K562 (cell line): Measurements from ENCODE around the gene CD6. TPM values are rescaled to one million over a fixed set of nuclear protein-coding genes. Genes with fewer than 3 reads are reported as not detected.

Source experiments
- ATAC-seq: fragments of 200-7000 bp; cut with Tn5 transposase; 3 replicates; pipeline ENCODE4 v1.9.1; 2020; ENCODE audit warnings: moderate library complexity
- BruUV-seq: library from RNA; stranded (reverse); fragments of 400-500 nt; replicated peaks from 2 replicates; lab custom pipeline; 2021; lab: Mats Ljungman, UMichigan
- CTCF ChIA-PET: fragments of 300-600 bp; formaldehyde crosslinking; extraction: SDS; loops from one replicate; lab custom pipeline; 2021; ENCODE audit warnings: low intra/inter-chr PET ratio; lab: Yijun Ruan, JAX
- POLR2A ChIA-PET: fragments of 300-600, 350-650 bp; sonication (Branson Sonifier 250); formaldehyde crosslinking; extraction: SDS; loops from one replicate; lab custom pipeline; 2021; ENCODE audit warnings: antibody characterized with exemption, inconsistent platforms; lab: Yijun Ruan, JAX
- DNase-seq, 4 experiments: peaks; one replicate each; pipeline versions ENCODE4 v3.0.0 to v3.0.0-alpha.2; 2011 to 2018; ENCODE audit warnings: low spot score in 3 of 4, mixed read lengths in 3 of 4; ENCODE audit errors: extremely low read depth in 1 of 4
- FAIRE-seq: peaks from 2 replicates; lab custom pipeline; 2011; peaks lifted over from hg19 to GRCh38; lab: Jason Lieb, UNC
- H2AFZ ChIP-seq: 2 replicates; pipeline ENCODE4 v1.6.0; 2011; ENCODE audit warnings: low read depth, low read length, control low read depth, inconsistent platforms
- H3K27ac ChIP-seq: fragments of 200-600 bp; 3 replicates; pipeline ENCODE4 v1.8.0; 2011; ENCODE audit warnings: low read depth, mild to moderate bottlenecking, control low read depth, inconsistent platforms, low read length, moderate library complexity, mixed read lengths; ENCODE audit errors: extremely low read depth
- H3K27me3 ChIP-seq, 2 experiments: fragments of 300-600 bp in 1 of 2; 2 replicates in 1 of 2; 3 replicates in 1 of 2; pipeline versions ENCODE4 v1.6.0 to v1.8.0; 2011; ENCODE audit warnings: inconsistent platforms in 2 of 2, low read length in 2 of 2, mild to moderate bottlenecking in 1 of 2, mixed read lengths in 1 of 2, moderate library complexity in 1 of 2; ENCODE audit not compliant: control insufficient read depth in 2 of 2, insufficient read depth in 2 of 2
- H3K36me3 ChIP-seq: fragments of 300-600 bp; 3 replicates; pipeline ENCODE4 v1.8.0; 2011; ENCODE audit warnings: mild to moderate bottlenecking, low read length, inconsistent platforms; ENCODE audit not compliant: control insufficient read depth, insufficient read depth
- H3K4me1 ChIP-seq, 2 experiments: fragments of 200-600 bp in 1 of 2; replicated peaks in 1 of 2; 2 replicates in 1 of 2; 3 replicates in 1 of 2; pipeline versions ENCODE4 v1.5.1 to v1.8.0; 2011; ENCODE audit warnings: inconsistent platforms in 2 of 2, low read length in 2 of 2, mild to moderate bottlenecking in 1 of 2, mixed read lengths in 1 of 2, moderate library complexity in 1 of 2; ENCODE audit not compliant: control insufficient read depth in 2 of 2, insufficient read depth in 2 of 2
- H3K4me2 ChIP-seq: 2 replicates; pipeline ENCODE4 v1.6.1; 2011; ENCODE audit warnings: low read length, control low read depth, inconsistent platforms, mixed read lengths; ENCODE audit not compliant: insufficient read depth
- H3K4me3 ChIP-seq: fragments of 200-600 bp; sonication (generic), shearing (Covaris generic); 2 replicates; pipeline ENCODE4 v1.5.1; 2016; ENCODE audit warnings: control low read depth, inconsistent platforms
- H3K79me2 ChIP-seq: fragments of 200-600 bp; 3 replicates; pipeline ENCODE4 v1.8.0; 2011; ENCODE audit warnings: low read length, inconsistent platforms; ENCODE audit not compliant: control insufficient read depth, insufficient read depth
- H3K9ac ChIP-seq, 2 experiments: 2 replicates each; pipeline versions ENCODE4 v1.6.0 to v1.6.1; 2011; ENCODE audit warnings: low read depth in 2 of 2, low read length in 2 of 2, control low read depth in 1 of 2, inconsistent platforms in 1 of 2, mild to moderate bottlenecking in 1 of 2, mixed read lengths in 1 of 2; ENCODE audit not compliant: insufficient read depth in 1 of 2
- H3K9me1 ChIP-seq: one replicate; pipeline ENCODE4 v1.6.0; 2011; ENCODE audit warnings: inconsistent platforms, mild to moderate bottlenecking, low read length, moderate library complexity; ENCODE audit not compliant: control insufficient read depth, insufficient read depth
- H3K9me3 ChIP-seq: replicated peaks from 2 replicates; pipeline ENCODE4 v1.5.1; 2011; ENCODE audit warnings: low read depth, low read length, inconsistent platforms; ENCODE audit not compliant: control insufficient read depth, insufficient read depth
- H4K20me1 ChIP-seq: replicated peaks from 2 replicates; pipeline ENCODE4 v1.6.1; 2011; ENCODE audit warnings: low read length, inconsistent platforms, mixed read lengths; ENCODE audit not compliant: control insufficient read depth, insufficient read depth
- CEBPB ChIP-seq: fragments of 450-650 bp; IDR thresholded peaks from 2 replicates; pipeline ENCODE4 v1.6.1; 2016; ENCODE audit warnings: missing genetic modification characterization, missing compliant biosample characterization
- FIP1L1 ChIP-seq: fragments of 200-400 bp; formaldehyde crosslinking; IDR thresholded peaks from 2 replicates; pipeline ENCODE4 v1.6.1; 2018; ENCODE audit warnings: mild to moderate bottlenecking, low read depth, low read length; ENCODE audit not compliant: poor library complexity, severe bottlenecking
- HSF4 ChIP-seq: fragments of 250-450 bp; sonication (Bioruptor Pico); IDR thresholded peaks from 2 replicates; pipeline ENCODE4 v2.1.2; 2022; ENCODE audit warnings: mild to moderate bottlenecking, moderate library complexity, borderline replicate concordance
- NCOA6 ChIP-seq: fragments of 450-650 bp; IDR thresholded peaks from 2 replicates; pipeline ENCODE4 v1.6.1; 2017; ENCODE audit warnings: mild to moderate bottlenecking
- RREB1 ChIP-seq: fragments of 250-450 bp; sonication (Bioruptor Pico); IDR thresholded peaks from 2 replicates; pipeline ENCODE4 v1.4.0; 2020
- SLC30A9 ChIP-seq: fragments of 250-450 bp; sonication (Bioruptor Pico); IDR thresholded peaks from 2 replicates; pipeline ENCODE4 v1.8.0; 2022; ENCODE audit warnings: mild to moderate bottlenecking, moderate library complexity
- TSC22D4 ChIP-seq: fragments of 450-650 bp; IDR thresholded peaks from 2 replicates; pipeline ENCODE4 v1.6.1; 2016; ENCODE audit warnings: missing genetic modification characterization, missing biosample characterization, control low read depth
- ZBTB7A ChIP-seq: IDR thresholded peaks from 2 replicates; pipeline ENCODE4 v1.6.1; 2011; ENCODE audit warnings: low read depth, mild to moderate bottlenecking, low read length, moderate library complexity, borderline replicate concordance; ENCODE audit not compliant: control insufficient read depth
- ZKSCAN1 ChIP-seq: fragments of 150-350 bp; IDR thresholded peaks from 2 replicates; pipeline ENCODE4 v1.6.1; 2016; ENCODE audit warnings: low read depth, low read length
- ZNF561 ChIP-seq: fragments of 450-650 bp; formaldehyde crosslinking; conservative IDR thresholded peaks from 2 replicates; pipeline ENCODE4 v1.4.0; 2020; ENCODE audit warnings: mild to moderate bottlenecking, moderate library complexity
- ZNF717 ChIP-seq: fragments of 250-450 bp; sonication (Bioruptor Pico); IDR thresholded peaks from 2 replicates; pipeline ENCODE4 v1.5.0; 2021
- WGBS: fragments of 100-300 bp; shearing (Covaris generic); methylation state at CpG from one replicate; pipeline ENCODE4 v1.1.6; 2016; ENCODE audit warnings: low coverage, mixed read lengths; ENCODE audit not compliant: insufficient coverage; ENCODE audit errors: missing lambda C conversion rate; 5-methylcytosine and 5-hydroxymethylcytosine counted together
- in situ Hi-C: fragments of 300-500 bp; cut with MboI; formaldehyde crosslinking; loops from 4 replicates; pipeline ENCODE4 v1.15.0; 2018; ENCODE audit warnings: inconsistent platforms, mixed read lengths
- intact Hi-C: fragments of 100-400 bp; cut with micrococcal nuclease; formaldehyde crosslinking; loops from 2 replicates; pipeline ENCODE4 v1.14.2; 2022
- polyA plus RNA-seq, 8 experiments: library from polyadenylated mRNA; depleted of rRNA in 4 of 8; stranded (reverse) in 5 of 8; unstranded in 3 of 8; fragments of >200 nt; fragmentation: Nextera tagmentation in 2 of 8; fragmentation: Illumina TruSeq in 1 of 8; extraction: Ambion mirVana in 2 of 8; extraction: Trizol in 1 of 8; gene quantifications; 2 replicates each; pipeline versions ENCODE4 v1.2.1 to v1.2.3, GENCODE V29; 2011 to 2014; ENCODE audit warnings: inconsistent platforms in 1 of 8, missing spikeins in 1 of 8
- total RNA-seq, 7 experiments: library from RNA; depleted of rRNA in 6 of 7; stranded (reverse); fragments of >200 nt in 6 of 7; fragmentation: Illumina TruSeq in 2 of 7; extraction: Trizol in 2 of 7; gene quantifications; 2 replicates each; pipeline versions ENCODE4 v1.2.1 to v1.2.3, GENCODE V29; 2011 to 2021; ENCODE audit warnings: low replicate concordance in 1 of 7
- TF ChIP-seq, protein P1 (sequence below): fragments of 450-650 bp; formaldehyde crosslinking; IDR thresholded peaks from 2 replicates; pipeline ENCODE4 v1.4.0; 2020; ENCODE audit warnings: mild to moderate bottlenecking
- TF ChIP-seq, protein P2 (sequence below): fragments of 450-650 bp; IDR thresholded peaks from 2 replicates; pipeline ENCODE4 v1.6.1; 2018; ENCODE audit not compliant: partially characterized antibody

Gene CD6
- total and polyA plus RNA-seq, 9 of the 15 experiments (the other 6 are each of a cell fraction or from before 2014, with no cell fraction given): 0.84 TPM; not detected in 8

- peaks cover 23% of the 10 kb centered on the region; the same call in 2 of the 3 replicates for H3K36me3 ChIP-seq
- intact Hi-C loops: no loop called here
- no peak overlapping the region for H3K9ac ChIP-seq
- H3K4me2 ChIP-seq: no peak overlapping the region
- H3K9me1 ChIP-seq: no peaks in the 10 kb centered on the region
- H3K4me3 ChIP-seq: no peak overlapping the region
- in situ Hi-C loops: no loop called here
- peaks cover 47 to 64% of the 10 kb centered on the region in 2 experiments for H3K27me3 ChIP-seq
- DNase-seq (no peak), FAIRE-seq (no peak), ATAC-seq (no peak)
- BruUV-seq: no TSS peak
- CTCF ChIA-PET: no interaction called here
- 0 out of 2 replicates have a peak, but pooled peaks cover 10% of the 10 kb centered on the region for H4K20me1 ChIP-seq
- H3K4me1 ChIP-seq: peaks cover 0 to 22% of the 10 kb centered on the region in 2 experiments; a peak in 3 of 5 replicates
- no peaks in the 10 kb centered on the region for H3K79me2 ChIP-seq
- no peaks in the 10 kb centered on the region for H3K9me3 ChIP-seq
- no peak overlapping the region for H3K27ac ChIP-seq
- WGBS: 2% methylated on average over 4 of the region's 6 CpGs
- H2AFZ ChIP-seq: no peak overlapping the region
- POLR2A ChIA-PET: interaction anchor here (1.3 to 1.9 kb wide), 3 partner anchors 10 to 214 kb away, joined by 3 to 7 read pairs (median 3); partner anchors contain the start of gene TMEM109
- TF ChIP-seq NCOA6 (no peak), ZBTB7A (no peak), CEBPB (tag) (no peak), SLC30A9 (CRISPR knock-in tag) (no peak), RREB1 (CRISPR knock-in tag) (no peak), ZNF717 (CRISPR knock-in tag) (no peak), HSF4 (no peak), ZNF561 (no peak), FIP1L1 (no peak), TSC22D4 (tag) (no peak), ZKSCAN1 (no peak)
- TF ChIP-seq, protein P1, sequence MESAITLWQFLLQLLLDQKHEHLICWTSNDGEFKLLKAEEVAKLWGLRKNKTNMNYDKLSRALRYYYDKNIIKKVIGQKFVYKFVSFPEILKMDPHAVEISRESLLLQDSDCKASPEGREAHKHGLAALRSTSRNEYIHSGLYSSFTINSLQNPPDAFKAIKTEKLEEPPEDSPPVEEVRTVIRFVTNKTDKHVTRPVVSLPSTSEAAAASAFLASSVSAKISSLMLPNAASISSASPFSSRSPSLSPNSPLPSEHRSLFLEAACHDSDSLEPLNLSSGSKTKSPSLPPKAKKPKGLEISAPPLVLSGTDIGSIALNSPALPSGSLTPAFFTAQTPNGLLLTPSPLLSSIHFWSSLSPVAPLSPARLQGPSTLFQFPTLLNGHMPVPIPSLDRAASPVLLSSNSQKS: no peak
- TF ChIP-seq, protein P2, sequence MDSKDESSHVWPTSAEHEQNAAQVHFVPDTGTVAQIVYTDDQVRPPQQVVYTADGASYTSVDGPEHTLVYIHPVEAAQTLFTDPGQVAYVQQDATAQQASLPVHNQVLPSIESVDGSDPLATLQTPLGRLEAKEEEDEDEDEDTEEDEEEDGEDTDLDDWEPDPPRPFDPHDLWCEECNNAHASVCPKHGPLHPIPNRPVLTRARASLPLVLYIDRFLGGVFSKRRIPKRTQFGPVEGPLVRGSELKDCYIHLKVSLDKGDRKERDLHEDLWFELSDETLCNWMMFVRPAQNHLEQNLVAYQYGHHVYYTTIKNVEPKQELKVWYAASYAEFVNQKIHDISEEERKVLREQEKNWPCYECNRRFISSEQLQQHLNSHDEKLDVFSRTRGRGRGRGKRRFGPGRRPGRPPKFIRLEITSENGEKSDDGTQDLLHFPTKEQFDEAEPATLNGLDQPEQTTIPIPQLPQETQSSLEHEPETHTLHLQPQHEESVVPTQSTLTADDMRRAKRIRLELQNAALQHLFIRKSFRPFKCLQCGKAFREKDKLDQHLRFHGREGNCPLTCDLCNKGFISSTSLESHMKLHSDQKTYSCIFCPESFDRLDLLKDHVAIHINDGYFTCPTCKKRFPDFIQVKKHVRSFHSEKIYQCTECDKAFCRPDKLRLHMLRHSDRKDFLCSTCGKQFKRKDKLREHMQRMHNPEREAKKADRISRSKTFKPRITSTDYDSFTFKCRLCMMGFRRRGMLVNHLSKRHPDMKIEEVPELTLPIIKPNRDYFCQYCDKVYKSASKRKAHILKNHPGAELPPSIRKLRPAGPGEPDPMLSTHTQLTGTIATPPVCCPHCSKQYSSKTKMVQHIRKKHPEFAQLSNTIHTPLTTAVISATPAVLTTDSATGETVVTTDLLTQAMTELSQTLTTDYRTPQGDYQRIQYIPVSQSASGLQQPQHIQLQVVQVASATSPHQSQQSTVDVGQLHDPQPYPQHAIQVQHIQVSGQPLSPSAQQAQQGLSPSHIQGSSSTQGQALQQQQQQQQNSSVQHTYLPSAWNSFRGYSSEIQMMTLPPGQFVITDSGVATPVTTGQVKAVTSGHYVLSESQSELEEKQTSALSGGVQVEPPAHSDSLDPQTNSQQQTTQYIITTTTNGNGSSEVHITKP: no peak
These were observed 45.6 kb upstream of the CD6 start for GRCh38 chr11:60925868-60926267.
